ENCODE results near the gene SLC16A13. TPM values are rescaled to one million over a fixed set of nuclear protein-coding genes. Genes with fewer than 3 reads are reported as not detected.
"Not testable (repeated sequence)": the region's sequence is repeated elsewhere in the genome, so short reads cannot be mapped to it uniquely, and the experiment has no call there.

Gene SLC16A13
- total RNA-seq, 1 donor from 2014 or later = 31.2 TPM

DNA sequence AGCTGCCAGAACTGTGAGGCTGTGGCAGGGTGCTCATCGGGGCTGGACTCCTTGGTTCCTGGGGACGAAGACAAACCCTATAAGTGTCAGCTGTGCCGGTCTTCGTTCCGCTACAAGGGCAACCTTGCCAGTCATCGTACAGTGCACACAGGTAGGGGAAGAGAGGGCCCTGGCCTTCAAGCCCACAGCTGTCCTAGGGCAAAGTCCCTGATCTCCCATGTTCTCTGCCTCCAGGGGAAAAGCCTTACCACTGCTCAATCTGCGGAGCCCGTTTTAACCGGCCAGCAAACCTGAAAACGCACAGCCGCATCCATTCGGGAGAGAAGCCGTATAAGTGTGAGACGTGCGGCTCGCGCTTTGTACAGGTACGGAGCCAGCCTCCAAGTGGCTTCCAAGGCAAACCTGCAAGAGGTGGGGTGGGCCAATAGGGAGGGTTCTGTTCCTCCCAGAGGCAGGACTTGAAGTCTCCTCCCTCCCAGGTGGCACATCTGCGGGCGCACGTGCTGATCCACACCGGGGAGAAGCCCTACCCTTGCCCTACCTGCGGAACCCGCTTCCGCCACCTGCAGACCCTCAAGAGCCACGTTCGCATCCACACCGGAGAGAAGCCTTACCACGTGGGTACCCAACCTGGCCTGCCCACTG lies 9.2 kb upstream of the SLC16A13 start:
- intact Hi-C loops (cut with micrococcal nuclease) = no loop called here

DNA sequence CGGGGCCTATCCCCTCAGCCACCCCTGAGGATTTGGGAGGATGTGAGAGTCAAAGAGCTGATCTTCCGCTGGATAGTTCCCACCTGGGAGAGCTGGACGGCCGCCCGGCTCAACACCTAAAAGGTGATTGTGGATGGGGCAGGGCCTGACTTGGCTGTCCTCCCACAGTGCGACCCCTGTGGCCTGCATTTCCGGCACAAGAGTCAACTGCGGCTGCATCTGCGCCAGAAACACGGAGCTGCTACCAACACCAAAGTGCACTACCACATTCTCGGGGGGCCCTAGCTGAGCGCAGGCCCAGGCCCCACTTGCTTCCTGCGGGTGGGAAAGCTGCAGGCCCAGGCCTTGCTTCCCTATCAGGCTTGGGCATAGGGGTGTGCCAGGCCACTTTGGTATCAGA lies 8.5 kb upstream of the SLC16A13 start:
- intact Hi-C loops (cut with micrococcal nuclease) = no loop called here

DNA sequence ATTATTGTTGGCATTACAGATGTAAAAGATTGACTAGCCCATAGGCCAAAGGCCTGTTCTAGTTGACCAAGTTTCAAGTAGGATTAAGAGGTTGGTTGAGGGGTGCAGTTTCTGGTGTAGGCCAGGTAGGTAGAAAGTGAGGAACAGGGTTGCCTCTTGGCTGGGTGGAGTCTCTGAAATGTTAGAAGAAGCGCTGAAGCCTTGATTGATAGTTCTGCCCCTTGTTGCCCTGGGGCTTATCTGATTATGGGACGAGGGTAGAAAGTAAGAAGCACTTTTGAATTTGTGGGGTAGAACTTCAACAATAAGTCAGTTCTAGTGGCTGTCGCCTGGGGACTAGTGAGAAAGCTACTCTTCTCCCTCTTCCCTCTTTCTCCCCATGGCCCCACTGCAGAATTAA lies 6.7 kb upstream of the SLC16A13 start:
- intact Hi-C loops (cut with micrococcal nuclease) = no loop called here

DNA sequence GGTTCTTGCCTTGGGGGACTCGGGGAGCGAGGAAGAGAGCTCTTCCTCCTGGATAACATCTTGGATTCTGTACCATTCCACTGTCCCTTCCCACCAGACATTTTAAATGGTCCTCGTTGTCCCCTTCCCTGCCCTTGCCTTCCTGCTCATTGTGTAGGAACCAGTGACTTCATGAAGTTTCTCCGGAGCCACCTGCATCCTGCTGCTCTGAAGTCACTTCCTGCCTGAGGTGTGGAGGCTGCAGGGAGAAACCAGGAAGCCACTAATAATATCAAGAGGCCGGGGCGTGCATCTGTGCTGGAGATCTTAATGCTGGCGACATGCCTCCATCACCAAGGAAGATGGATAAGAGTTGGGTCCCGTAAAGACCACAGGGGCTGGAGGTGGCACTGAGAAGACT lies 6.2 kb upstream of the SLC16A13 start:
- intact Hi-C loops (cut with micrococcal nuclease) = no loop called here

DNA sequence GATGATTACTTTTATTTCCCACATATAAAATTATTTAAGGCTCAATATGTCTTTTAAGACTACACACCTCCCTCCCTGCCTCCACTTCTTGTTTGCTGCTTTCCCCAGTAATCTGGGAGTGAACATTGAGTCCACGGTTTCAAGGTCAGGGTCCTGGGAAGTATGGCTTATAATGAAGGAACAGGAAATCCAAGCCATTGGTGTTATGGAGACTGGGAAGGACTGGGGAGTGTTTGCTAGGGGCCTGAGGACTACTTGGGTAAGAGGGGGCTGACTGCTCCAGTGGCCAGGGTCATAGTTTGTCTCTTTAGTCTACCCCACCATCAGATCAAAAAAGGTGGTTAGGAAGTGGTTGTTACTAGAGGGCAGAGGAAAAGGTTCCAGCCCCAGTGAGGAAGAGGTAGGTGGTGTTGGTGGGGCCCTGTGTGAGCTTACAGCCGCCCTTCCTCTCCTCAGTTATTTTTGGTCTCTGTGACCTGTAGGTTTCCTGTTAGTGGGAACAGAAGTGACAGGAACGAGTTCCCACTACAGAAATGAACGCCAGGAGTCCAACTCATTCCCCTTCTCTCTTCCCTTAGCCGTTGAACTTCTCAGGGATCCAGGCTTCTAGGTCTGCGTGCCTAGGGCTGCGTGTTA lies 742 bp upstream of the SLC16A13 start:
- intact Hi-C loops (cut with micrococcal nuclease) = loop anchor here (1.0 to 5.0 kb wide), 9 partner anchors 12 to 447 kb away; partner anchors contain the start of genes BCL6B, C17orf100, EIF5A and ELP5

DNA sequence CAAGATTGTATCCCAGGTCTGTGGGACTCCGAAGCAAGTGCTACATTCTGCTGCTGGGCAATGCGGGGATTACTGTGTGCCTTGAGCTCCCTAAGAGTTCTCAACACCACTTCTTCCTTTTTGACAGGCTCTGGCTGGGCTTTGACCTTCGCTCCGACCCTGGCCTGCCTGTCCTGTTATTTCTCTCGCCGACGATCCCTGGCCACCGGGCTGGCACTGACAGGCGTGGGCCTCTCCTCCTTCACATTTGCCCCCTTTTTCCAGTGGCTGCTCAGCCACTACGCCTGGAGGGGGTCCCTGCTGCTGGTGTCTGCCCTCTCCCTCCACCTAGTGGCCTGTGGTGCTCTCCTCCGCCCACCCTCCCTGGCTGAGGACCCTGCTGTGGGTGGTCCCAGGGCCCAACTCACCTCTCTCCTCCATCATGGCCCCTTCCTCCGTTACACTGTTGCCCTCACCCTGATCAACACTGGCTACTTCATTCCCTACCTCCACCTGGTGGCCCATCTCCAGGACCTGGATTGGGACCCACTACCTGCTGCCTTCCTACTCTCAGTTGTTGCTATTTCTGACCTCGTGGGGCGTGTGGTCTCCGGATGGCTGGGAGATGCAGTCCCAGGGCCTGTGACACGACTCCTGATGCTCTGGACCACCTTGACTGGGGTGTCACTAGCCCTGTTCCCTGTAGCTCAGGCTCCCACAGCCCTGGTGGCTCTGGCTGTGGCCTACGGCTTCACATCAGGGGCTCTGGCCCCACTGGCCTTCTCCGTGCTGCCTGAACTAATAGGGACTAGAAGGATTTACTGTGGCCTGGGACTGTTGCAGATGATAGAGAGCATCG lies 2.4 kb downstream of the SLC16A13 start:
- intact Hi-C loops (cut with micrococcal nuclease) = loop anchor here (5.0 kb wide), 2 partner anchors 269 to 444 kb away; partner anchors contain the start of genes EIF5A, POLR2A and SLC35G6

DNA sequence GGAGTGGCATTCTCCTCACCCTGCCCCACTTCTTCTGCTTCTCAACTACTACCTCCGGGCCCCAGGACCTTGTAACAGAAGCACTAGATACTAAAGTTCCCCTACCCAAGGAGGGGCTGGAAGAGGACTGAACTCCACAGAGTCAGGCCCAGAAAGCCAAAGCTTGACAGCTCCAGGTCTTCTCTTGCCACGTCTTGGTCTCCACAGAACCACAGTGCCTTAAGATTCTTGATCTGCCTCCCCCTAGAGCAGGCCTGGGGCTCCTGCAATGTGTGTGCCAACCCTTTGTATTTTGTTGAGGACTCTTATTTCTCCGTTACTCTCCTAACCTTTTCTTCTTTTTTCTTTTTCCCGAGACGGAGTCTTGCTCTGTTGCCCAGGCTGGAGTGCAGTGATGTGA lies 4.0 kb downstream of the SLC16A13 start:
- intact Hi-C loops (cut with micrococcal nuclease) = loop anchor here (5.0 kb wide), 2 partner anchors 267 to 442 kb away; partner anchors contain the start of genes EIF5A, POLR2A and SLC35G6

DNA sequence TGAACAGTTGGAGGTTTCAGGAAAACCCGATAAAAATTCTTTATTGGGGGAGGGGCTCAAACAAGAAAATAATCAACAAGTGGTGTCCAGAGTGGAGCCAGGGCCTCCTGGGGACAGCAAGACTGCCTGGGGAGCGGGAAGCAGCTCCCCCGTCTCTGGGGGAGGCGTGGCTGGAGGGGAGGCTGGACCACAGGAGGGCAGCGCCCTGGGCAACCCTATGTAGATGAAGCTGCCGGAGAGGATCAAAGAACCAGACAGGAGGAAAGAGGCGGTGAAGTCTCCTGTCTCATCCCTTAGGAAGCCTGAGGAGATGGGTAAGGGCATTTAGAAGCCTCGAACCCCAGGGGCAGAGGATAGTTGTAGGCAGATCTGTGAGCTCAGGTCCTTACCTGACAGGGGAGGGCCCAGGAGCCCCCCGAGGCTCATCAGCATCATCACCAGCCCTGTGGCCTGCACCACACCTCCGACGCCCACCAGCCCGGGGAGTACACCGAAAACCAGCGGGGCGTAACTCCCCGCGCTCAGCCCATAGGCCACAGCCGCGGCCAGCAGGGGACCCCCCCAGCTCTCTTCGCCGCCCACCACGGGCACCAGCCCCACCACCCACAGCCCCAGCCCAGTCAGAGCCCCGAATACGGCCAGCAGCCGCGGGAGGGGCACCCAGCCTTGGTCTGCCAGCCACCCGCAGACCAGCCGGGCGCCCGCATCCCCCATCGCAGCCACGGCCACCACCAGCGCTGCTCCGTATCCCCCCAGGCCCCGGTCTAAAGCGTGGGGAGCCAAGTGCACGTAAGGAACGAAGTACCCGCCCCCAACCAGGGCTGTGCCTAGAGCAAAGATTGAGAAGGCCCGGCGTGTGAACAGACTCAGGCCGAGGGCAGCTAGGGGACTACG lies 6.0 kb downstream of the SLC16A13 start:
- intact Hi-C loops (cut with micrococcal nuclease) = no loop called here

DNA sequence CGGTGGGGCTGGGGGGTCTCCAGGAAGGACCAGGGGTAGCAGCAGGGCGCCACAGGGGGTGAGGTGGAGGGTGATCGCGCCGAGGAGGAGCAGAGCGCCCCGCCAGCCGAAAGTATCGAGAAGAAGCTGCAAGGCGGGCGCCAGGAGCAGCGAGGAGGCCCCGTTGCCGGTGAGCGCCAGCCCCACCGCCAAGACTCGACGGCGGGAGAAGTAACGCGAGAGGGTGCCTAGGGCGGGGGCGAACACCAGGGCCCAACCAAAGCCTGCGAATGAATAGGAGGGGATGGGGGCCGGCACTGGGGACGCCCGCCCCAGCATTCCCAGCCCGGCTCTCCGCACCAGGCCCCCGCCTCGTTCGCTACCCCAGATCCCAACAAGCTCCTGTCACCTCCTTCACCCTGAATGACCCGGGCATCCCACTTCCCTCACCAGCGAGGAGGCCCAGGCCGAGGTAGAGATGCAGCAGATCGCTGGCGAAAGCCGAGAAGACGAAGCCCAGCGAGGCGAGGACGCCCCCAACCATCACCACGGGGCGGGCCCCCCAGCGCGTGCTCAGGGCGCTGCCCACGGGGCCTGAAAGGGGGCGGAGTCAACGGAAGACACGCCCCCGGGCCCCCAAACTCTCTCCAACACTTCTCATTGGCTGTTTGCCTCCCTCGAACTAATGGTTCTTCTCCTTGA lies 6.8 kb downstream of the SLC16A13 start:
- intact Hi-C loops (cut with micrococcal nuclease) = no loop called here

DNA sequence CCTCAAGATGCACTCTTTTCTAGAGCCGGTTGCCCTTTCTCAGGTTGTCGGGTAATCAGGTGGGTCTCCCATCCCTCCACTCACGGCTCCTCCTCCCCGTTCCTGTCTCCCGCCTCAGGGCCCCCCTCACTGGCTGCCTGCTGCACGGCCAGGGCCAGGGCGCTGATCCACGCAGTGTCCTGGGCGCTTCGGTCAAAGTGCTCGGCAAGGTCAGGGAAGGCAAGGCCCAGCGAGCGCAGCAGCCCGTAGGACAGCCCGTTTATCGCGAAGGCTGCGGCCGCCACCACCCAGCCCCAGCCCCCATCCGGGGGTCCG lies 7.3 kb downstream of the SLC16A13 start:
- intact Hi-C loops (cut with micrococcal nuclease) = no loop called here

DNA sequence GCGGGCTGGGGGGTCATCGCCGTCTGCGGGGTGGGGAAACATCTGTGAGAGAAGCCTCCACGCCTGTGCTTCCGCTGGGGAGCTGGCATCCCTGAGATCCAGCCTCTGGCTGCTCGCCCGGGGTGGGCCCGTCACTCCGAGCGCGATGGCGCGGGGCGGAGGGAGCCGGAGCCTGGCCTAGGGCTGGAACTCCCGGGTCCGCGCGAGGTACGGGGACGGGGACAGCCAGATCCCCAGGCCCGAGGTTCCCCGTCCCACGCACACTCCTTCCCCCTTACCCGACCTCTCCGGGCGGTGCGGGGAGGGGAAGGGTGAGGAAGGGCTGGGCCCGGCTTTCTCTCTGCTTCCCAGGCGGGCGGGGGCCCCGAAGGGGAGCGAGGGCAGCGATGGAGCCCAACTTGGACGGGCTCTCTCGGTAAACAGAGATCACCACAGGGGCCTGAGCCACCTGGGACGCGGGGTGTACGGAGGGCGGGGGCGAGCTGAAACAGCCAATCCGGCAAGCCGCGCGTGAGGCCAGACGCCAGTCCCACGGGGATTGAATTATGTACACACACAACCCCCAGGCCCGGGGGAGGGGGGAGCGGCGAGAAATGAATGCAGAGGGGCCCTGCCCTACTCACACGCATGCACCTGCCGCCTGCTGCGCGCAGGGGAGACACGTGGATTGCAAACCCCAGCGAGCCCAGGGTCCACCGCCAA lies 7.8 kb downstream of the SLC16A13 start, which contains the start of gene SLC16A11:
Gene SLC16A11, minus strand, starts transcription at position 596 of the 702 bp plus-strand sequence. Its CDS starts 579 bp downstream, at position 17.
- intact Hi-C loops (cut with micrococcal nuclease) = no loop called here

DNA sequence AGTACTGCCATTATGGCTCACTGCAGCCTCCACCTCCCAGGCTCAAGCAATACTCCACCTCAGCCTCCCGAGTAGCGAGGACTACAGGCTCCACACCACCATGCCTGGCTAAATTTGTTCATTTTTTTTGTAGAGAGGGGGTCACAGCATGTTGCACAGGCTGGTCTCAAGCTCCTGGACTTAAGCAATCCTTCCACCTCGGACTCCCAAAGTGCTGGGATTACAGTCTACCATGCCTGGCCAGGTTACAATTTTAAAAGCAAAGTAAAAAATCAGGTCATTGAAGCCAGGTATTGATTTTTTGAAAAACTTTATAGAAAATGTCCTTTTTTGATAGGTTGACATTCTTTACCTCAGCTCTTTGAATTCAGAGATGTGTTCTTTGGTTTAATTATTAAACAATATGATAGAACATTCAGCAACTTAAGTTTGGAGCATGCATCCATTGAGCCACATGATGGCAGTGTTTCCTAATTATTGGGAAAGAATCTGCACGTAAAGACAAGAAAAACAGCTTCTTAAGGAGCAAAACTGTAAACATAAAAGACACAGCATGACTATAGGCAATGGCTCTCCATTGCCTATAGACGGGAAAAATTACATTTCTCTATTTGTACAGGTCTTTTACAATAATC lies 9.8 kb downstream of the SLC16A13 start:
- intact Hi-C loops (cut with micrococcal nuclease) = loop anchor here (1.0 to 5.0 kb wide), 10 partner anchors 9 to 537 kb away; partner anchors contain the start of genes MPDU1, SLC16A13 and SLC2A4

DNA sequence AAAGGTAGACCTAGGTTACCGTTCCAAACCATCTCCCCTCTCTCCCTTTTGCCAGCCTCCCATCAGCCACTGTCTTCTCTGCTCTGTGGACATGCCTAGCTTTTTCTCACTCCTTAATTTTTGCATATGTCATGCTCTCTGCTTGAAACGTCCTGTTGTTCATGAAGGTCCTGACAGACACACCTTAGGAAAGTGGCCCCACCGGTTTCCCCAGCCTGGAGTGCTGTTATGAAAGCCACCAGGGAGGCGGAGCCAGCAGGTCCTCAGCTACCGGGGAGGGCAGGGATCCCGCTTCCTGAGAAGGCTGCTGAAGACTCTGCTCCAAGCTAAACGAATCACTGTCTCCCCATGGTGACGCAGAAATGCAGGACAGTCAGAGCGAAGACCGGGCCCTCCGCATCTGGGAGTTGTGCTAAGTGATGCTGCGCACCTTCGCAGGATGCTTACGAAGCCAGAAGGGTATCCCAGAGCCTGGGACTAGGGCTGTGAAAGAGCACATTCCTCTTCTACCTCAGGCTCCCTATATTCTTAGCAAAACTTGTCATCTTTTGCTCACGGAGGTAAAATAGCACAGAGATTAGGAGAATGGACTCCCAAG lies 10.4 kb downstream of the SLC16A13 start:
- intact Hi-C loops (cut with micrococcal nuclease) = loop anchor here (1.0 to 5.0 kb wide), 9 partner anchors 10 to 536 kb away; partner anchors contain the start of genes MPDU1, SLC16A13 and SLC2A4

DNA sequence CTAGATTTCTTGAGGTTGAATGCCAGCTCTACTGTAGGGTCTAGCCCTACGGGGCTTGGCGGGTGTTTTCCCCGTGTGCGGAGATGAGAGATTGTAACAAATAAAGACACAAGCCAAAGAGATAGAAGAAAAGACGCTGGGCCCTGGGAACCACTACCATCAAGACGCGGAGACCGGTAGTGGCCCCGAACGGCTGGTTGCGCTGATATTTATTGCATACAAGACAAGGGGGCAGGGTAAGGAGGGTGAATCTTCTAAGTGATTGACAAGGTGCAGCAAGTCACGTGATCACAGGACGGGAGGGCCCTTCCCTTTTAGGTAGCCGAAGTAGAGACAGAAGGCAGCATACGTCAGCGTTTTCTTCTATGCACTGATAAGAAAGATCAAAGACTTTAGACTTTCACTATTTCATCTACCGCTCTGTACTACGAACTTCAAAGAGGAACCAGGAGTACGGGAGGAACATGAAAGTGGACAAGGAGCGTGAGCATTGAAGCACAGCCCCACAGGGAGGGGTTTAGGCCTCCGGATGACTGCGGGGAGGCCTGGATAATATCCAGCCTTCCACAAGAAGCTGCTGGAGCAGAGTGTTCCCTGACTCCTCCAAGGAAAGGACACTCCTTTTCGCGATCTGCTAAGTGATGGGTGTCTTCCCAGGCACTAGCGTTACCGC lies 11.0 kb downstream of the SLC16A13 start:
- intact Hi-C loops (cut with micrococcal nuclease) = loop anchor here (1.0 to 5.0 kb wide), 9 partner anchors 11 to 535 kb away; partner anchors contain the start of genes MPDU1, SLC16A13 and SLC2A4

DNA sequence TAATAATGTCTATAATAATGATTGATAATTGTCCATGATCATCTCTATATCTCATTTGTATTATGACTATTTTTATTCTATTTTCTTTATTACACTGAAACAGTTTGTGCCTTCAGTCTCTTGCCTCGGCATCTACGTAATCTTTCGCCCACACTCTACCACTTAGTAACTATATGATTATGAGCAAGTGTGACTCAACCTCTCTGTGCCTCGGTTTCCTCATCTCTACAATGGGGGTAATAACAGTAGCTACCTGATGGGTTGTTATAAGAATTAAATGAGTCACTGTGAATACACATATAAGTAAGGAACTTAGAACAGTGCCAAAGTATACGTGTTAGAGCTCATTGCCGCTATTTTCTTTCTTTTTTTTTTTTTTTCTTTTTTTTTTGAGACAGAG lies 11.8 kb downstream of the SLC16A13 start:
- intact Hi-C loops (cut with micrococcal nuclease) = loop anchor here (5.0 kb wide), 3 partner anchors 235 to 535 kb away; partner anchors contain the start of genes MPDU1 and SLC2A4

DNA sequence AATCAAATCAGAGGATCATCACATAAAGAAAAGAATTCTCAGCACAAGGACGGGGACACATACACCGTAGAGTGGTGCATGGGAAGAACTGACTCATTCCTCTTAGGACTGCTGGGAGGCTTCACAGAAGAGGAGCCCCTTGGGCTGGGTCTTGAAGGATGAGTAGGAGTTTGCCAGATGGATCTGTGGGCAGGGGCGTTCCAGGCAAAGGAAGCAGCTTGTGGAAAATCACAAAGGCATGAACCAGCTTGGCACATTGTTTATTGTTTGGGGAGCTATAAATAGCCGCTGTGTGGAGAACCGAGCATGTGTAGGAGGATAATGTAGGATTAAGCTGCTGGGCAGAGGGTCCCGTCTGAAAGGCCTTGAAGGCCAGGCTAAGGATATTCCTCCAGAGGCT lies 13.2 kb downstream of the SLC16A13 start:
- intact Hi-C loops (cut with micrococcal nuclease) = loop anchor here (5.0 kb wide), 3 partner anchors 233 to 533 kb away; partner anchors contain the start of genes MPDU1 and SLC2A4

DNA sequence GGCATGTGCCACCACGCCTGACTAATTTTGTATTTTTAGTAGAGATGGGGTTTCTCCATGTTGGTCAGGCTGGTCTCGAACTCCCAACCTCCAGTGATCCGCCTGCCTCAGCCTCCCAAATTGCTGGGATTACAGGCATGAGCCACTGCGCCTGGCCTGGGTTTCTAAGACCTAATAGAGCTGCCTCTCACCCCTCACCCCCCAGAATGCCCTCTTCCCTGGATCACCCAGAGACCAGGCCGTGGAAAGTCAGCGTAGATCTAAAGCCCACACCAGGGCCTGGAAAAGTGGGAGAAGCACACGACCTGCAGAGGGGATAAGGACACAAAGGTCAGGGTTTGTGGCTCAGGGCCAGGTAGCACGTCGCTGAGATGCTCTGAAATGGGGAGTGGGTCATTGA lies 14.8 kb downstream of the SLC16A13 start:
- intact Hi-C loops (cut with micrococcal nuclease) = not testable (repeated sequence)

DNA sequence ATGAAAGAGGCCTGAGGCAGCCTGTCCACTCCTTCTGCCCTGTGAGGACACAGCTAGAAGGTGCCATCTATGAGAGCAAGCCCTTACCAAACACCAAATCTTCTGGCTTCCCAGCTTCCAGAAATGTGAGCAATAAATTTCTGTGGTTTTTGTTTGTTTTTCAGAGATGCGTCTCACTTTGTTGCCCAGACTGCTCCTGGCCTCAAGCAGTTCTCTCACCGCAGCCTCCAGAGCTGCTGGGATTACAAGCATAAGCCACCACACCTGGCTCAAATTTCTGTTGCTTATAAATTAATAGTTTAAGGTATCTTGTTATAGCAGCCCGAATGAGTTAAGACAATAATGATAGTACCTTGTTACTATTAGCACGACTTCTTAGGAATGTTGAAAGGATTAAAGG lies 20.6 kb downstream of the SLC16A13 start:
- intact Hi-C loops (cut with micrococcal nuclease) = no loop called here
